Ecto neural progenitor cell (in vitro differentiated cells): Measurements from ENCODE around the gene GTF2IRD2.
"Not testable (repeated sequence)": the region's sequence is repeated elsewhere in the genome, so short reads cannot be mapped to it uniquely, and the experiment has no call there.

Experiments used
- DNase-seq: peaks from one replicate; pipeline ENCODE4 v3.0.0-alpha.2; 2018; ENCODE audit warnings: low spot score

GTF2IRD2 gene

GRCh38 chr7:74850833-74851721, at the start of gene GTF2IRD2:
TSS of gene GTF2IRD2 (minus strand) at chr7:74851605. CDS start at chr7:74836378, 15,227 bp downstream.
- peak; percentile 39 for DNase-seq

GRCh38 chr7:74890158-74891123, 39.0 kb upstream of the GTF2IRD2 start:
- DNase-seq, result peak; percentile 86

- DNase-seq, result not testable (repeated sequence)
Measured at GRCh38 chr7:74889518-74890129, 38.2 kb upstream of the GTF2IRD2 start.

- not testable (repeated sequence) for DNase-seq
Measured at GRCh38 chr7:74885295-74885694, 33.9 kb upstream of the GTF2IRD2 start.

GRCh38 chr7:74882110-74882509, 30.7 kb upstream of the GTF2IRD2 start:
- not testable (repeated sequence) for DNase-seq

- peak; percentile 37 for DNase-seq
Measured at GRCh38 chr7:74874748-74875512, 23.5 kb upstream of the GTF2IRD2 start.

- not testable (repeated sequence) for DNase-seq
Measured at GRCh38 chr7:74874104-74874747, 22.8 kb upstream of the GTF2IRD2 start.

GRCh38 chr7:74872542-74872941, 21.1 kb upstream of the GTF2IRD2 start:
- not testable (repeated sequence) for DNase-seq

GRCh38 chr7:74865777-74866176, 14.4 kb upstream of the GTF2IRD2 start:
- DNase-seq, result not testable (repeated sequence)

GRCh38 chr7:74849853-74850252, 1.6 kb downstream of the GTF2IRD2 start:
- DNase-seq, result not testable (repeated sequence)

GRCh38 chr7:74830411-74830810, 21.0 kb downstream of the GTF2IRD2 start:
- not testable (repeated sequence) for DNase-seq

GRCh38 chr7:74829959-74830358, 21.4 kb downstream of the GTF2IRD2 start:
- DNase-seq, result not testable (repeated sequence)

- DNase-seq, result not testable (repeated sequence)
Measured at GRCh38 chr7:74821259-74821658, 30.1 kb downstream of the GTF2IRD2 start.

- not testable (repeated sequence) for DNase-seq
Measured at GRCh38 chr7:74820146-74820805, 31.1 kb downstream of the GTF2IRD2 start.

GRCh38 chr7:74815882-74816281, 35.5 kb downstream of the GTF2IRD2 start:
- DNase-seq, result not testable (repeated sequence)

GRCh38 chr7:74798644-74799043, 52.8 kb downstream of the GTF2IRD2 start:
- not testable (repeated sequence) for DNase-seq

GRCh38 chr7:74797848-74798622, 53.4 kb downstream of the GTF2IRD2 start:
- not testable (repeated sequence) for DNase-seq

GRCh38 chr7:74789200-74789736, 62.1 kb downstream of the GTF2IRD2 start:
- not testable (repeated sequence) for DNase-seq
